MM.1S (cell line): ENCODE data around the gene IQCM.
A peak's percentile ranks its signal among the peaks of the same experiment; 100 is the strongest.

Experiments used
- DNase-seq: peaks from one replicate; pipeline ENCODE4 v3.0.0-alpha.2; 2015
- H2AFZ ChIP-seq: fragments of 300-600 bp; sonication (generic); 2 replicates; pipeline ENCODE4 v1.6.0; 2016; ENCODE audit warnings: antibody characterized with exemption, low read length
- H3F3A ChIP-seq: fragments of 300-600 bp; sonication (generic); 2 replicates; pipeline ENCODE4 v1.6.1; 2016; ENCODE audit warnings: mild to moderate bottlenecking, antibody characterized with exemption, low read length, moderate library complexity, mixed read lengths; ENCODE audit not compliant: insufficient read depth
- H3K27ac ChIP-seq: fragments of 300-600 bp; sonication (generic); 2 replicates; pipeline ENCODE4 v1.5.1; 2016; ENCODE audit warnings: mild to moderate bottlenecking, low read length
- H3K27me3 ChIP-seq: fragments of 300-600 bp; sonication (generic); replicated peaks from 2 replicates; pipeline ENCODE4 v1.6.0; 2016; ENCODE audit warnings: low read length; ENCODE audit not compliant: insufficient read depth
- H3K36me3 ChIP-seq: fragments of 300-600 bp; sonication (generic); replicated peaks from 2 replicates; pipeline ENCODE4 v1.6.1; 2016; ENCODE audit warnings: mild to moderate bottlenecking, low read length, mixed read lengths; ENCODE audit not compliant: insufficient read depth
- H3K4me1 ChIP-seq: fragments of 300-600 bp; sonication (generic); 2 replicates; pipeline ENCODE4 v1.6.1; 2016; ENCODE audit warnings: low read length, mixed read lengths
- H3K4me2 ChIP-seq: fragments of 300-600 bp; sonication (generic); 2 replicates; pipeline ENCODE4 v1.6.0; 2016; ENCODE audit warnings: low read depth, low read length
- H3K4me3 ChIP-seq: fragments of 300-600 bp; sonication (generic); 2 replicates; pipeline ENCODE4 v1.5.1; 2016; ENCODE audit warnings: low read length, mixed read lengths
- H3K79me2 ChIP-seq: fragments of 300-600 bp; sonication (generic); 2 replicates; pipeline ENCODE4 v1.6.1; 2016; ENCODE audit warnings: mixed run types, low read length, mixed read lengths
- H3K9ac ChIP-seq: fragments of 300-600 bp; sonication (generic); 2 replicates; pipeline ENCODE4 v1.6.1; 2016; ENCODE audit warnings: low read length, mixed read lengths
- H3K9me2 ChIP-seq: fragments of 300-600 bp; sonication (generic); replicated peaks from 2 replicates; pipeline ENCODE4 v1.6.1; 2016; ENCODE audit warnings: mild to moderate bottlenecking, low read length, mixed read lengths; ENCODE audit not compliant: insufficient read depth
- H3K9me3 ChIP-seq: fragments of 300-600 bp; sonication (generic); replicated peaks from 2 replicates; pipeline ENCODE4 v1.6.1; 2016; ENCODE audit warnings: mild to moderate bottlenecking, low read length, mixed read lengths; ENCODE audit not compliant: insufficient read depth
- H4K20me1 ChIP-seq: fragments of 300-600 bp; sonication (generic); 2 replicates; pipeline ENCODE4 v1.6.1; 2016; ENCODE audit warnings: mild to moderate bottlenecking, low read length, moderate library complexity, mixed read lengths; ENCODE audit not compliant: insufficient read depth
- CTCF ChIP-seq: fragments of 300-600 bp; sonication (generic); IDR thresholded peaks from 2 replicates; pipeline ENCODE4 v1.5.1; 2016; ENCODE audit warnings: antibody characterized with exemption, low read length, mixed read lengths
- EZH2 ChIP-seq: fragments of 300-600 bp; sonication (generic); optimal IDR thresholded peaks from 2 replicates; pipeline ENCODE3; 2017; ENCODE audit warnings: low read depth, mild to moderate bottlenecking, antibody characterized with exemption, low read length, mixed read lengths
- EZH2phosphoT487 ChIP-seq: fragments of 300-600 bp; sonication (generic); IDR thresholded peaks from 2 replicates; pipeline ENCODE4 v1.6.1; 2018; ENCODE audit warnings: antibody characterized with exemption, low read length

The IQCM gene

GRCh38 chr4:149443537-149443936 lies 372.1 kb downstream of the IQCM start:
- H3K79me2 ChIP-seq: no peaks in the 10 kb centered on the region
- no peak for DNase-seq
- H3K9me2 ChIP-seq: no peaks in the 10 kb centered on the region
- H3K4me1 ChIP-seq: peaks cover 8% of the 10 kb centered on the region; the same call in 1 of the 2 replicates
- no peak overlapping the region for H3K4me2 ChIP-seq
- H3K4me3 ChIP-seq: no peak overlapping the region
- H3K27ac ChIP-seq: no peak overlapping the region
- TF ChIP-seq EZH2phosphoT487 (no peak), EZH2 (no peak), CTCF (no peak)
- no peaks in the 10 kb centered on the region for H4K20me1 ChIP-seq
- H3K27me3 ChIP-seq: no peaks in the 10 kb centered on the region
- no peaks in the 10 kb centered on the region for H3K9me3 ChIP-seq
- no peak overlapping the region for H3K9ac ChIP-seq
- H3K36me3 ChIP-seq: no peaks in the 10 kb centered on the region; the same call in 1 of the 2 replicates
- H3F3A ChIP-seq: no peaks in the 10 kb centered on the region
- H2AFZ ChIP-seq: no peak overlapping the region

GRCh38 chr4:149441338-149441737 lies 374.3 kb downstream of the IQCM start:
- DNase-seq: peak; percentile 19
- Histone ChIP-seq H3K4me2 (no peak overlapping the region), H3K27ac (no peak overlapping the region), H3K9ac (no peak overlapping the region), H3K9me2 (no peaks in the 10 kb centered on the region), H3F3A (no peaks in the 10 kb centered on the region), H2AFZ (no peak overlapping the region), H3K79me2 (no peaks in the 10 kb centered on the region), H3K4me1 (peaks cover 8% of the 10 kb centered on the region; the same call in 1 of the 2 replicates), H4K20me1 (no peaks in the 10 kb centered on the region), H3K36me3 (no peaks in the 10 kb centered on the region; the same call in 1 of the 2 replicates), H3K4me3 (no peak overlapping the region), H3K9me3 (no peaks in the 10 kb centered on the region), H3K27me3 (no peaks in the 10 kb centered on the region)
- TF ChIP-seq EZH2: no peak
- TF ChIP-seq EZH2phosphoT487: no peak
- no peak for TF ChIP-seq CTCF

GRCh38 chr4:149426461-149426860 lies 389.2 kb downstream of the IQCM start:
- Histone ChIP-seq H3F3A (no peaks in the 10 kb centered on the region), H3K4me1 (no peaks in the 10 kb centered on the region), H3K27me3 (no peaks in the 10 kb centered on the region), H3K27ac (no peak overlapping the region), H3K9me3 (no peaks in the 10 kb centered on the region), H4K20me1 (no peaks in the 10 kb centered on the region), H3K9ac (no peak overlapping the region), H3K36me3 (no peaks in the 10 kb centered on the region), H3K79me2 (no peaks in the 10 kb centered on the region), H3K9me2 (no peaks in the 10 kb centered on the region), H2AFZ (no peak overlapping the region), H3K4me3 (no peak overlapping the region), H3K4me2 (no peak overlapping the region)
- TF ChIP-seq EZH2phosphoT487: no peak
- TF ChIP-seq EZH2: no peak
- TF ChIP-seq CTCF: no peak
- no peak for DNase-seq
